Measurements from ENCODE around the gene NDUFAF4.
"Not testable (repeated sequence)": the region's sequence is repeated elsewhere in the genome, so short reads cannot be mapped to it uniquely, and the experiment has no call there.

NDUFAF4 gene

DNA sequence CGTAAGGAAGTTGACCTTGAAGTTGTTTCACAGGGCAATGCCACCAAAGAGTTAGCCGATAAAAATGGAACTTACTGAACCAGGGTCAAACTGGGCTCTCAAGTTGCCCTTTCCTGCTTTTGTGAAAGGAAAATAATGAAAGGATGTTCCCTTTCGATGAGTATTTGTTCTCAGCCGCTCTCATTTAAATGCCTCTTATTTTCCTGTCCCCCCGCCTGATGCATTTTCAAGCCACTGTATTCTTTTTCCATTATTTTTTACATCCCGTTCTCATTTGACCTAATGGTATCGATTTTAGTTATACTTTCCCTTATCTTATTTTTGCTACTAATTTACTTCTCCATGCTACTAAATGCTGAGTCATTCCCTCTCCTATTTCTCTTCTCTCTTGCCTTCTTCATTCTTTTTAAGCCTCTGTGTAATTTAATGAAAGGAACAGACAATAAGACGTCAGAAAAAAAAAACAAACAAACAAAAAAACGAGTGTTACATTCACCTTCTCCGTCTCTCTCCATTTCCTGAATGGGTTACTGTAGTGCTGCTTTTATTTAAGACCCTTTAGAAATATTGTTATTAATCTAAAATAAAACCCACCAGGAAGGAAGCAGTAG, 655 bp upstream of the NDUFAF4 start:
- DNase-seq = no peak

DNA sequence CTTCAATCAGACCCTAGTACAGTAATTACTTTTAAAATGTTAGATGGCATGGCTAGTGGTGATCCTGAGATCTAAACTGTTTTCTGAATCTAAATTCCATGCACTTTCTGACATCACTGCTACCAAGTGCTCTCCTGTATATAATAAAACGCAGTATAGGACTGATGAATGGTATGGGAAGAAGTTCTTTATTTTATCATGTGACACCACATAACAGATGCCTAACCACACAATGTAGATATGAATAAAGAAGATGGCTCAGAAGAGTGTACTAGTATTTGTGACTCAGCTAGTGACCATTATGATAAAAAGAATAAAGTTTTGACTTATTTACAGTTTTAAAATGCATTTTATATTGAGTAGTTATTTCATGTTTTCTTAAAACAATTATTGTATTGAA, 8.5 kb downstream of the NDUFAF4 start:
- no peak for DNase-seq

DNA sequence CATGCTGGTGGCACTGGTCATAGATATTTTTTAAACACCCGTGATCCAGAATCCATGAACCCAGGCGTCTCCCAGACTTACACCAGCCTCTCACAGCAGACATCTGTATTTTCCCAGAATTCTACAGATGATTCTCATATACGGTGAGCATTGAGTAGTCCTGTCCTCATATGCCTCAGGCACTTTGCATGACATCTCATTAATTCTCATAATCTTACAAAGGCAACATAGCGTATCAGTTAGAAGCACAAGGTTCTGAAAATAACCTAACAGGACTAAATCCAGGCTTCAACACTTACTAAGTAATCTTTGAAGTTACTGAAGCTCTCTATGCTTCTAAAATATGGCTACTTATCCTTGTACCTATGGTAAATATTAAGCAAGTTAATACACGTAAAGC, 8.9 kb downstream of the NDUFAF4 start:
- DNase-seq = no peak

DNA sequence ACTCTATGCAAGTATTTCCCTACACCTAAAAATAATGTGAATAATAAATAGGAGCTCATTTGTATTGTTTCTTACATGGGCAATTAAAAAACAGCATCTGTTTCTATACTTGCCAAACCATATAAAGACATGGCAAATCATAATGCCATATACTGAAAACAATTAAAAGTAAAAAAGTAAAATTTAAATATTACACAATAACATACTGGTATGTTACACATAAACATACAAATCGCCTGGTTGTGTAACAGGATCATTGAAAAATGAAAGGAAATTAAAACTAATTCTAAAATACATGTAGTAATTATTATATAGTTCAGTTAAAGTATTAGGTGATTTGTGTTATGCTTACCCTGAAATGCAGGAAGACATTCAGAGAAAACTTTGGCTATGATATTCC, 11.2 kb downstream of the NDUFAF4 start:
- no peak for DNase-seq

DNA sequence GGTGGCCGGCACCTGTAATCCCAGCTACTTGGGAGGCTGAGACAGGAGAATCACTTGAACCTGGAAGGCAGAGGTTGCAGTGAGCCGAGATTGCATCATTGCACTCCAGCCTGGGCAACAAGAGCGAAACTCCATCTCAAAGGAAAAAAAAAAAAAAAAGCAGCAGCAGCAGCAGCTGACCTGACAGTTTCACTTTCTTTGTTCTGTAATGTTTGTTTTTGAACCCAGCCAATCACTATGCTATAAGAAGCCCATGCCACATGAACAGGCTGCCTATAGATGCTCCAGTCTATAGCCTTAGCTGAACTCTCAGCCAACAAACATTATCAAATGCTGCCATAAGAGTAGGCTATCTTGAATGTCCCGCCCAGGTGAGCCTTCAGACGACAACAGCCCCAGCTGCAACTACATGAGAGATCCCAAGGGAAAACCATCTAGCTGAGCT, 12.5 kb downstream of the NDUFAF4 start:
- DNase-seq = not testable (repeated sequence)

DNA sequence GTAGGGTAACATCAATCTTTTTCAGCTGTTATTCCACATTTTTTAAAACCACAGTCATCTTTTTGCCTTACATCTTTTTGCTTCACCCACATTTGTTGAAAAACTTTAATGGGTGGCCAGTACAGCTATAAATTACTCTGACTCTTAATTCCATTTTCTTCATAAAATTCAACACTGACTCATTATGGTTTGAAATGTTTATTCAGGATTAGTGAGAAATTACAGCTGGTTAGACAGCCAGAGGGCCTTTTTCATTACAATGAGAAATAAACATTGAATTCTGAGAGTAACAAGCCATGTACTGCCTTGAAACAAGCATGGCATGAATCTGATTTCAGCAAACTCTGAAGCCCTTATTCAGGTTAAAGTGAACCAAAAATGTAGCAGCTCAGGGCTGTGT, 19.5 kb downstream of the NDUFAF4 start:
- DNase-seq = peak; percentile 4

DNA sequence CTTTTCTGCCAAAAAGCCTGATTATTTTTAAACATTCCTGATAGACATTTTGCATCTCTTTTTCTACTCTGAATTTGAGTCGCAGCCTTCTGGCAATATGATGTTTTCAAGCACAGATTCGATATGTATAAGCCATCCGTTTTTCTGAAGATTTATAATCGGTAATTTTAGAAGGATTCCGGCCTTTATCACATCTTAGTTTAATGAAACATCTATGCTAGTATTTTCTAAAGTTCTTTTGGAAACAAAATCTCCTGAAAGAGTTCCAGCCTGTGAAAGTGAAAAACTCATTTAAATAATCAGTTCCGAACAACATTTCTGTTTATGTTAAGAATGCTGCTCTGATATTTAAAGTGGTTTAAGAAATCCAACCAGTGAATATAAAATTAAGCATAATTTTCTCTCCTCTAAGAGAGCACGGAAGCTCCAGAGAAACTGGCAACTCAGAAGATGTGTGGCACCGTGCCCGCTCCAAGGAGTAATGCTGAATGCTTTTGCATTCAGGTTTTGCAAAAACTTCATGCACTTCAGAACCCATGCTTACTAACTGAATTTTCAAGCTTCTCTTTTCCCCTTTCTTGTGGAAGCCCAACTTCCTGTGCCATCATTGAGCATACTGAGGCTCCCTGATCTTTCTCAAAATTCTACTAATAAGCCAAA, 20.7 kb downstream of the NDUFAF4 start:
- no peak for DNase-seq

DNA sequence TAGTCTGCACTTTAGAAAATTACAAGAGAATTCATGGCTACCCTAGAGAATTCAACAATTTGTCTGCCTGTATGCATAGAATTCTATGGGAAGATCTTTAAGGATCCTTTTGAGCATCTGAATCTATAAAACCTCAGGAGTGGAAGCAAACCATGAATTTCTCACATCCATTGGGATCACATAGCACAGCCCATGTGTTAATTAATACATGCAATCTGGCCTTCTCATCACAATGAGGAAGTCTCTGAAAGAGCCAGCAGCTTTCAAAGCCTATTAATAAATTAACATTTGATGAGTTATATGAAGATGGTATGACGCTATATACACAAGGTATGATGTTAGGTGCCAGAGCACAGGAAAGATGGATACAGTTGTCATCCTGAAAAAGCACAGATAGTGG, 24.7 kb downstream of the NDUFAF4 start:
- DNase-seq = no peak

DNA sequence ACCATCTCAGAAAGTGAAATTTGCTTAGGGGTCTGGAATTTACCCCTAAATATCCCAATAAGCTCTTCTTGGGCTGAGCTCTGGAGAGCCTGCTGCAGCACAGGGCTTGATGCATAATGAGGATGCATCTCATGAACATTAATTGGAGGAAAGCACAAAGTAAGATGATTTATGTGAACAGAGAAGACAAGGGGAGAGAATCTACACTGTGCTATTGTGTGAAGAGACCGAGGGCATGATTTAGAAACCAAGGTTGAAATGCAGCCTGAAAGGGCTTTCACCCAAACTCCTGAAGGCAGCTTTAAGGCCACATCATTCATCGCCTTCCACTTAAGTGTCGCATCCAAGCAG, 32.7 kb downstream of the NDUFAF4 start:
- DNase-seq = no peak

DNA sequence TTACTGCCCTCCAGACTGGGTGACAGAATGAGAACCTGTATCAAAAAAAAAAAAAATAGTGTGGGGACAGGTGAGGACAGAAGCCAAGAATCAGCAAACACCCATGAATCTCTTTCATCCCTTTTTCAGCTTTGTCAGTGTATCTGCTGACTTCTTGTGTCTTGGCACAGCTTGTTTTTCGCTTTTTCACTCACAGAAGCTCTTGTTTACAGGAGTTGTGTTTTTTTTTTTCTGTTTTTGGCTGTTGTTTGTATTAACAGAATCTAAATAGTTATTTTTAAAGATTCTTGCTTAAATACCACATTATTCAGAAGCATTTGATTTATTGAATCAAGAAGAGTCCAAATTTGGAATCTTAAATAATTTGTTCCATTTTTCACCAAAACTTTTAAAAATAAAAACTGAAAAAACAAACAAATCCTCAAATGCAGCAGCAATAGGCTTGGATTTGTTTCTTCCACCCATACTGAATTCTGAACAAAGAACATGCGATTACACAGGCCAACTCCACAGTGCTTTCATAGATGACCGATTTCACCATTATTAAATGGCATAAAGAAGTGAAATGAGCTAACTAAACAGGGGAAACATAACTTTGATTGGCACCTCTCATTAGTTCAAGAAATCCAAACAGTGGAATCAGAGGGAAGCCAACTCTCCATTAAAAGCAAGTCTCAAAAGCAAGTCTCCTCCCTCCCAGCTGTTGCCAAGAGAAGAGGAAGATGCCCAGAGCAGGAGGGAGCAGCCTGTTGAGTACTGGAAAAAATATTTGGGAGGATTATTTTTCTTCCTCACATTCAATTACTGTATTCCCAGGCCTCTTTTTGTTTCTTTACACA, 33.3 kb downstream of the NDUFAF4 start:
- no peak for DNase-seq

DNA sequence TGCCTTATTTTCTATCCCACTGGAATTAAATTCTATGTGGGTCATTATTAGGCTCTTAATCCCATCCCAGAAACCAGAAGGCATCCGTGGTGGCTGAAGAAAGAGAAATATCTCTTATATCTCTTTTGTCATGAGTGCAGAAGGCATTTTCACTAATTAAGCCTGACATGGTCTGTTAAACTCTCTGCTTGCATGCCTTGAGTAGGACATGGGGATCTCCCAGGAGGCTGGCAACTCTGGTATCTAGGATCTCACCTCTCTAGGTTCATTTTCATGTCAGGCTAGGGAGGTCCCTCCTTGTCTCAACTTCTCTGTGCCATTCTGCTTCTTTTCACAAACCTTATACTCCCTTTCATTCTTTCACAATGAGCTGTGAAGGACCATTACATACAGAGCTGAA, 35.1 kb downstream of the NDUFAF4 start:
- no peak for DNase-seq

DNA sequence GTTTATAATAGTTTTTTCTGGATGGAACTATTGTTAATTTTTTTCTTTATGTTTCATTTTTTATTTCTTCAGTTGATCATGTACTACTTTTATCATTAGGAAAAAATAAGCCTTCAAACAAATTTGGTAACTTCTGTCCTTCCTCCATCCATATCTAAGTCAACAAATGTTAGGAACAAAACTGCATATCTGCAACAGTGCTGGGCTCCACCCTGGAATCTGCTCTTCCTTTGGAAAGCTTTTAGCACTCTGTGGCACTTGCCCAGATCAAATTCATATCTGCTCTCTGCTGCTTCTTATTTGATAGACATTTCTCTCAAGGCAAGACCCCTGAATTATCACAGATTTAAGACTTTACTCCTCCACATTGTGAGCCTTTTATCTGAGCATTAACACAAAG, 36.1 kb downstream of the NDUFAF4 start:
- no peak for DNase-seq

DNA sequence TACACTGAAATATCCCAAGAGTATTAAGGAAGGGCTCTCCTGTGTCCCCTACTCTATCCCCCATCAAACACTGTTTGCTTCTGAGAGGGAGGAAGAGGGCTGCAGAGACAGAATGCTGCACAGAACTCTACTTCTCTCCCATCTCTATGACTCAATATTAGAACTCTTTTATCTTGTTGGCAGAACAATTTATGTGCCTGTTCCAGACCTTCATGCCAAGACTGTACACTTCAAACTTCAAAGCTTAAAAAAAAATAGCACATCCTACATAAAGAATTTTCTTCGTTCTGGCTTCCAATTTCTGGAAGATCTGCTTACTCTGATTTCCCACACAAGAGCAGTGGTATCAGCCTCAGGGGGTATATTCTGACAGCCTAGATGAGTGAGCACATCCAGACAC, 40.8 kb downstream of the NDUFAF4 start:
- DNase-seq = no peak

DNA sequence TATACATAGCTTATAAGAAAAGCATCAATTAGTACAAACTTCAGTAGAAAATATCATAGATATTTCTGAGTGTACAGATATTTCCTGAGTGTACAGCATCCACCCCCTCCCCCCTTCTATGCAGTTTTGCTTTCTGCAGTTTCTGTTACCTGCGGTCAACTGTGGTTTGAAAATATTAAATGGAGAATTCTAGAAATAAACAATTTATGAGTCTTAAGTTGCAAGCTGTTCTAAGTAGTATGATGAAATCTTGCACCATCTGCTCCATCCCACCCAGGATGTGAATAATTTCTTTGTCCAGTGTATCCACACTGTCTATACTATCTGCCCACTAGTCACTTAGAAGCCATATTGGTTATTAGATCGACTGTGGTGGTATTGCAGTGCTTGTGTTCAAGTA, 44.6 kb downstream of the NDUFAF4 start:
- peak; percentile 15 for DNase-seq

DNA sequence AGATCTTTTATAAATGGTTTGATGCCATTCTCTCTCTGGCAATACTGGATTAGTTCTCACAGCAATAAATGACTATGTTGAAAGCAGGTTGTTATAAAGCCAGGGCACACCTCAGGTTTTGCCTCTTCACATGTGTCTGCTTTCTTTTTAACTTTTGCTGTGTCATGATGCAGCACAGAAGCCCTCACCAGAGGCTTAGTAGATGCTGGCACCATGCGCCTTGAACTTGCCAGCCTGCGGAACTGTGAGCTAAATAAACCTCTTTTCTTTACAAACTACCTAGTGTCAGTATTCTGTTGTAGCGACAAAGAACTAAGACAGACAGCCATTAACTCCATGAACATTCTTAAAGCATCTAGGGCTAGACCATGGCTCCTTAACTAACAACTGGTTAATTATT, 45.1 kb downstream of the NDUFAF4 start:
- DNase-seq = no peak

DNA sequence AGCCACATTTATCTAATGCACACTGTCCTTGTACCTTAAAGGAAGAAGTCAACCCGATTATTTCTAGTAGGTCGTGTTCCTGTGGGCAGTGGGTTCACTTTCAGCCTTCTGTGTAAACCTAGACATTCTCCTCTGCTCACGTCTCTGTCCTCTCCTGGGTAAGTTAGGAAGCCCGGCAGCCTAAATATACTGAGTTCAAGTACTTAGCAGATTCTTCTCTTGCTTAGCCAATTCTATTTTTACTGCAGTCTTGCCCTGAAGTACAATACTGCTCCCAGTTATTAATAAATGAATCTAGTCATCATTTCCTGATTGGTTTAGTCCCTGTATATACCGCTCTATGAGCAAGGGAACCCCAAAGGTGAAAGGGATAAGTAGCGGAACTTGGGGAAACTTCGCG, 45.8 kb downstream of the NDUFAF4 start:
- no peak for DNase-seq

DNA sequence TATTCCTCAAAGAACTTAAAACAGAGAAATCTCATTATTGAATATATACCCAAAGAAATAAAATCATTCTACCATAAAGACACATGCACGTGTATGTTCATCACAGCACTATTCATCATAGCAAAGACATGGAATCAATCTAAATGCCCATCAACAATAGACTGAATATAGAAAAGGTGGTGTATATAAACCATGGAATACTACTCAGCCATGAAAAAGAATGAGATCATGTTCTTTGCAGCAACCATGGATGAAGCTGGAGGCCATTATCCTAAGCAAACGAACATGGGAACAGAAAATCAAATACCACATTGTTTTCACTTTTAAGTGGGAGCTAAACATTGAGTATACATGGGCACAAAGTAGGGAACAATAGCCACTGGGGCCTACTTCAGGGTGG, 48.1 kb downstream of the NDUFAF4 start:
- DNase-seq = no peak

DNA sequence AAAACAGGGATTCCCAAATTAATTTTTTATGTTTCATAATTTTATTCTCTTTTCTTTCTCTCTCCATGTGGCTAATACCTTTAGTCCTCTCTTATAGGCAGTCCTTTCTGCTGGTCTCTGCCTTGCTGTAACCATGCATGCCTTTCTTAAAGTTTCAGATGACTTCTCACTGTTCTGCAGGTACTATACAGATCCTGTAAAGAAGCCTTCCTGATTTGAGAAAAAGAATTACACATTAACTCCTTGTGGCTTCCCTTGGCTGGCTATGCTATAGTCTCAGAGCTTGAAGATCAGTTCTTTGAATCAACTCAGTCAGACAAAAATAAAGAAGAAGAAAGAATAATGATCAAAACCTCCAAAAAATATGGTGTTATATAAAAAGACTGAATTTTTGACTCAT, 53.2 kb downstream of the NDUFAF4 start:
- DNase-seq = no peak

DNA sequence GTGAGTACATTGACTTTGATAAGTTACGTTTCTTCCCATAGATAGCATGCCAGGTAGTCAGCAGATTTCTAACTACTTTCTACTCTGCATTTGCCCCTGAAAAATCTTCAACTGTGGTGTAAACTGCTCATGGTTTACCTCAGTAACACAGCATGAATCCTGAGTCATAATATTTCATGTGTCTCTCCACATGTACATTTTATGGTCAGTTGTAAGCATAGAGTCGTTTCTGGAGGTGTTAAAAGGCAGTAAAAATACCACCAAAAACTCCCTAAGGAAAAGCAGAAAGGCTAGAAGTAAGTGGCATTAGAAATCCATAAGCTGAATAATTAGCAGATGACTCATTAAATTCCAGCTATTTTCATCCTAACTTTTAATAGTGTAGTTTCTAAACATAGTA, 56.3 kb downstream of the NDUFAF4 start:
- DNase-seq = no peak
